GM23248 (cell line): ENCODE data around the gene CSNK1G1. TPM values are rescaled to one million over a fixed set of nuclear protein-coding genes. Genes with fewer than 3 reads are reported as not detected.

Source experiments
- DNase-seq: peaks from one replicate; pipeline ENCODE4 v3.0.0-alpha.2; 2015
- H2AFZ ChIP-seq: fragments of 200-600 bp; sonication (generic); 2 replicates; pipeline ENCODE4 v1.6.1; 2016; ENCODE audit warnings: antibody characterized with exemption
- H3F3A ChIP-seq: fragments of 200-600 bp; sonication (generic); 2 replicates; pipeline ENCODE4 v1.6.1; 2016; ENCODE audit warnings: mild to moderate bottlenecking, antibody characterized with exemption, mixed run types; ENCODE audit not compliant: insufficient read depth
- H3K27ac ChIP-seq: fragments of 200-600 bp; sonication (generic); 2 replicates; pipeline ENCODE4 v1.5.1; 2016; ENCODE audit warnings: mild to moderate bottlenecking
- H3K27me3 ChIP-seq: fragments of 200-600 bp; sonication (generic); replicated peaks from 2 replicates; pipeline ENCODE4 v1.6.1; 2016; ENCODE audit warnings: mild to moderate bottlenecking; ENCODE audit not compliant: insufficient read depth
- H3K36me3 ChIP-seq: fragments of 200-600 bp; sonication (generic); 2 replicates; pipeline ENCODE4 v1.6.1; 2016; ENCODE audit warnings: low read depth, mild to moderate bottlenecking
- H3K4me1 ChIP-seq: fragments of 200-600 bp; sonication (generic); 2 replicates; pipeline ENCODE4 v1.6.1; 2016; ENCODE audit warnings: mild to moderate bottlenecking; ENCODE audit not compliant: insufficient read depth
- H3K4me2 ChIP-seq: fragments of 200-600 bp; sonication (generic); one replicate; pipeline ENCODE4 v1.6.1; 2016; ENCODE audit warnings: mild to moderate bottlenecking; ENCODE audit not compliant: unreplicated experiment
- H3K4me3 ChIP-seq: fragments of 200-600 bp; sonication (generic); 2 replicates; pipeline ENCODE4 v1.5.1; 2016; ENCODE audit warnings: mild to moderate bottlenecking
- H3K79me2 ChIP-seq: fragments of 200-600 bp; sonication (generic); 2 replicates; pipeline ENCODE4 v1.6.1; 2016; ENCODE audit warnings: mild to moderate bottlenecking; ENCODE audit not compliant: insufficient read depth
- H3K9ac ChIP-seq: fragments of 200-600 bp; sonication (generic); 2 replicates; pipeline ENCODE4 v1.6.1; 2016; ENCODE audit warnings: mild to moderate bottlenecking
- H3K9me2 ChIP-seq: fragments of 200-600 bp; sonication (generic); 2 replicates; pipeline ENCODE4 v1.6.1; 2016; ENCODE audit warnings: mixed run types, mild to moderate bottlenecking, moderate library complexity; ENCODE audit not compliant: insufficient read depth
- H3K9me3 ChIP-seq: fragments of 200-600 bp; sonication (generic); one replicate; pipeline ENCODE4 v1.6.1; 2017; ENCODE audit warnings: low read depth
- H4K20me1 ChIP-seq: fragments of 200-600 bp; sonication (generic); 2 replicates; pipeline ENCODE4 v1.6.0; 2016; ENCODE audit not compliant: insufficient read depth
- EZH2 ChIP-seq: fragments of 200-600 bp; sonication (generic); IDR thresholded peaks from 2 replicates; pipeline ENCODE4 v1.6.1; 2018; ENCODE audit warnings: antibody characterized with exemption, mild to moderate bottlenecking; ENCODE audit not compliant: insufficient read depth, poor library complexity, severe bottlenecking
- EZH2phosphoT487 ChIP-seq: fragments of 200-600 bp; sonication (generic); IDR thresholded peaks from 2 replicates; pipeline ENCODE4 v1.6.1; 2018; ENCODE audit warnings: antibody characterized with exemption, moderate library complexity, mild to moderate bottlenecking, low read depth; ENCODE audit not compliant: insufficient read depth
- WGBS, 2 experiments: methylation state at CpG; one replicate each; pipeline ENCODE4 v1.1.6; 2015 to 2017; ENCODE audit warnings: low lambda C conversion rate in 2 of 2, low coverage in 1 of 2; ENCODE audit errors: missing lambda C conversion rate in 2 of 2; 5-methylcytosine and 5-hydroxymethylcytosine counted together
- in situ Hi-C: fragments of 300-500 bp; cut with MboI; formaldehyde crosslinking; loops from 2 replicates; pipeline ENCODE4 v1.15.0; 2020
- polyA plus RNA-seq: library from polyadenylated mRNA; unstranded; fragments of >200 nt; fragmentation: Nextera tagmentation; extraction: Ambion mirVana; gene quantifications from 2 replicates; pipeline ENCODE4 v1.2.1, GENCODE V29; 2016
- small RNA-seq: library from RNA; depleted of rRNA; stranded (forward); fragments of <200 nt; gene quantifications from one replicate; pipeline ENCODE3, GENCODE V24; 2014; ENCODE audit warnings: low read depth, low replicate concordance
- total RNA-seq: library from RNA; depleted of rRNA; stranded (reverse); fragments of >200 nt; shearing (Covaris generic); gene quantifications from 2 replicates; pipeline ENCODE4 v1.2.3, GENCODE V29; 2014; rRNA removed

CSNK1G1 gene
- total and polyA plus RNA-seq, 2 experiments from 2014 or later, result 14.8 to 17.1 TPM

- H3K4me3 ChIP-seq, result no peak overlapping the region
- no peak overlapping the region for H3K9ac ChIP-seq
- TF ChIP-seq EZH2phosphoT487 (no peak), EZH2 (no peak)
- peaks cover 11% of the 10 kb centered on the region; the same call in 1 of the 2 replicates for H3F3A ChIP-seq
- no peak overlapping the region for H3K4me2 ChIP-seq
- no peaks in the 10 kb centered on the region for H3K27me3 ChIP-seq
- H4K20me1 ChIP-seq, result no peaks in the 10 kb centered on the region
- in situ Hi-C loops, result no loop called here
- no peaks in the 10 kb centered on the region for H3K9me3 ChIP-seq
- peaks cover 53% of the 10 kb centered on the region for H3K36me3 ChIP-seq
- H3K27ac ChIP-seq, result no peak overlapping the region
- peaks cover 50% of the 10 kb centered on the region for H3K79me2 ChIP-seq
- H3K9me2 ChIP-seq, result no peaks in the 10 kb centered on the region
- DNase-seq, result no peak
- 97 to 98% methylated on average over 5 of the region's 5 CpGs for WGBS, 2 experiments
- H2AFZ ChIP-seq, result no peak overlapping the region
- peaks cover 7% of the 10 kb centered on the region for H3K4me1 ChIP-seq
Measured at GRCh38 chr15:64117759-64118487, 238.1 kb downstream of the CSNK1G1 start.

Small RNA genes lying within 50 kb of the gene (small RNA-seq; reads per million reads assigned to genes)
- gene RF00554, result not detected

Other genes with a start within 250 kb of the CSNK1G1 start
- not detected in 2 replicates for gene SNX22, start 204.4 kb downstream of the CSNK1G1 start, total RNA-seq
- 0.66 and 0.94 TPM in 2 replicates for gene SNX22, start 204.4 kb downstream of the CSNK1G1 start, polyA plus RNA-seq
- 994 and 1,188 TPM in 2 replicates for gene PPIB, start 193.2 kb downstream of the CSNK1G1 start, total RNA-seq
- gene PPIB, start 193.2 kb downstream of the CSNK1G1 start, polyA plus RNA-seq, result 1,748 and 1,763 TPM in 2 replicates
- gene PCLAF, start 25.3 kb upstream of the CSNK1G1 start, total RNA-seq, result 16.0 and 21.2 TPM in 2 replicates
- 43.2 and 44.5 TPM in 2 replicates for gene PCLAF, start 25.3 kb upstream of the CSNK1G1 start, polyA plus RNA-seq
- 6.9 and 9.0 TPM in 2 replicates for gene TRIP4, start 31.7 kb upstream of the CSNK1G1 start, total RNA-seq
- 32.9 and 33.5 TPM in 2 replicates for gene TRIP4, start 31.7 kb upstream of the CSNK1G1 start, polyA plus RNA-seq
- 11.3 and 11.9 TPM in 2 replicates for gene ZNF609, start 104.4 kb upstream of the CSNK1G1 start, total RNA-seq
- 3.8 and 6.3 TPM in 2 replicates for gene ZNF609, start 104.4 kb upstream of the CSNK1G1 start, polyA plus RNA-seq